Adrenal gland (tissue), 5 donors: ENCODE data around the gene DTX1.

Experiments used
- POLR2A ChIP-seq, 2 donors: fragments of 450-650 bp; IDR thresholded peaks; one replicate each; pipeline ENCODE4 v1.6.1; 2017; ENCODE audit warnings: antibody characterized with exemption in 2 of 2, mild to moderate bottlenecking in 2 of 2, moderate library complexity in 1 of 2
- TF ChIP-seq, protein P1 (sequence below), 6 experiments: fragments of 450-650 bp in 4 of 6; fragments of 200-600 bp in 2 of 6; sonication (generic) in 1 of 6; IDR thresholded peaks; 1 replicate in 5 of 6; 2 replicates in 1 of 6; pipeline versions ENCODE4 v1.5.1 to v1.8.0; 2016 to 2021; ENCODE audit warnings: antibody characterized with exemption in 6 of 6, mild to moderate bottlenecking in 2 of 6, moderate library complexity in 1 of 6
- donor health status: DM: no; HTN: no; CAD: no.

- TF ChIP-seq, protein P1, sequence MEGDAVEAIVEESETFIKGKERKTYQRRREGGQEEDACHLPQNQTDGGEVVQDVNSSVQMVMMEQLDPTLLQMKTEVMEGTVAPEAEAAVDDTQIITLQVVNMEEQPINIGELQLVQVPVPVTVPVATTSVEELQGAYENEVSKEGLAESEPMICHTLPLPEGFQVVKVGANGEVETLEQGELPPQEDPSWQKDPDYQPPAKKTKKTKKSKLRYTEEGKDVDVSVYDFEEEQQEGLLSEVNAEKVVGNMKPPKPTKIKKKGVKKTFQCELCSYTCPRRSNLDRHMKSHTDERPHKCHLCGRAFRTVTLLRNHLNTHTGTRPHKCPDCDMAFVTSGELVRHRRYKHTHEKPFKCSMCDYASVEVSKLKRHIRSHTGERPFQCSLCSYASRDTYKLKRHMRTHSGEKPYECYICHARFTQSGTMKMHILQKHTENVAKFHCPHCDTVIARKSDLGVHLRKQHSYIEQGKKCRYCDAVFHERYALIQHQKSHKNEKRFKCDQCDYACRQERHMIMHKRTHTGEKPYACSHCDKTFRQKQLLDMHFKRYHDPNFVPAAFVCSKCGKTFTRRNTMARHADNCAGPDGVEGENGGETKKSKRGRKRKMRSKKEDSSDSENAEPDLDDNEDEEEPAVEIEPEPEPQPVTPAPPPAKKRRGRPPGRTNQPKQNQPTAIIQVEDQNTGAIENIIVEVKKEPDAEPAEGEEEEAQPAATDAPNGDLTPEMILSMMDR (IDR thresholded peaks at IDR 0.05): no peak
- TF ChIP-seq POLR2A (IDR thresholded peaks at IDR 0.05): no peak
Measured at GRCh38 chr12:113145720-113146551, 89.4 kb downstream of the DTX1 start.
